Neutrophil (primary cell): ENCODE data around the gene IGFBP1.

Experiments
- H3K27ac ChIP-seq: fragments of 200-600 bp; sonication (generic); 2 replicates; pipeline ENCODE4 v1.5.1; 2016; ENCODE audit warnings: mild to moderate bottlenecking, moderate library complexity
- H3K27me3 ChIP-seq: fragments of 200-600 bp; sonication (generic); 2 replicates; pipeline ENCODE4 v1.6.0; 2016; ENCODE audit warnings: mild to moderate bottlenecking
- H3K36me3 ChIP-seq: fragments of 200-600 bp; sonication (generic); 2 replicates; pipeline ENCODE4 v1.5.1; 2017
- H3K4me1 ChIP-seq, 2 experiments: fragments of 200-600 bp in 1 of 2; sonication (generic) in 1 of 2; 1 replicate in 1 of 2; 2 replicates in 1 of 2; pipeline versions ENCODE4 v1.5.1 to v1.6.1; 2013 to 2016; ENCODE audit warnings: low read depth in 1 of 2, low read length in 1 of 2, mild to moderate bottlenecking in 1 of 2, moderate library complexity in 1 of 2; ENCODE audit not compliant: control insufficient read depth in 1 of 2, insufficient read depth in 1 of 2
- H3K4me3 ChIP-seq, 2 experiments: fragments of 200-600 bp in 1 of 2; sonication (generic) in 1 of 2; 1 replicate in 1 of 2; 2 replicates in 1 of 2; pipeline ENCODE4 v1.5.1; 2013 to 2016; ENCODE audit warnings: low read depth in 1 of 2, low read length in 1 of 2, mild to moderate bottlenecking in 1 of 2, moderate library complexity in 1 of 2
- H3K9me3 ChIP-seq: fragments of 200-600 bp; sonication (generic); 2 replicates; pipeline ENCODE4 v1.5.1; 2016
- CTCF ChIP-seq: fragments of 200-600 bp; sonication (generic); IDR thresholded peaks from 2 replicates; pipeline ENCODE4 v1.5.1; 2016; ENCODE audit warnings: antibody characterized with exemption

IGFBP1 gene

GRCh38 chr7:45924283-45924682, 36.0 kb downstream of the IGFBP1 start:
- no peak for TF ChIP-seq CTCF
- H3K27me3 ChIP-seq: peaks cover 70% of the 10 kb centered on the region

GRCh38 chr7:45927721-45928120, 39.4 kb downstream of the IGFBP1 start:
- Histone ChIP-seq H3K36me3 (no peaks in the 10 kb centered on the region), H3K27ac (no peak overlapping the region), H3K4me1 (no peaks in the 10 kb centered on the region), H3K4me3 (no peak overlapping the region), H3K27me3 (peaks cover 36% of the 10 kb centered on the region), H3K9me3 (no peaks in the 10 kb centered on the region)
- no peak for TF ChIP-seq CTCF

More at GRCh38 chr7:45924283-45924682, 36.0 kb downstream of the IGFBP1 start:
- Histone ChIP-seq H3K4me3 (no peak overlapping the region), H3K27ac (no peak overlapping the region), H3K9me3 (no peaks in the 10 kb centered on the region), H3K36me3 (no peaks in the 10 kb centered on the region), H3K4me1 (no peaks in the 10 kb centered on the region)

GRCh38 chr7:45930967-45931366, 42.7 kb downstream of the IGFBP1 start:
- TF ChIP-seq CTCF: no peak
- no peaks in the 10 kb centered on the region for H3K9me3 ChIP-seq
- no peak overlapping the region for H3K4me3 ChIP-seq
- H3K4me1 ChIP-seq: no peaks in the 10 kb centered on the region
- no peak overlapping the region for H3K27ac ChIP-seq
- H3K27me3 ChIP-seq: peaks cover 7% of the 10 kb centered on the region
- H3K36me3 ChIP-seq: no peaks in the 10 kb centered on the region

GRCh38 chr7:45937301-45937700, 49.0 kb downstream of the IGFBP1 start:
- H3K27ac ChIP-seq: no peak overlapping the region
- peaks cover 7% of the 10 kb centered on the region for H3K27me3 ChIP-seq
- peaks cover 3 to 5% of the 10 kb centered on the region in 2 experiments for H3K4me1 ChIP-seq
- H3K9me3 ChIP-seq: no peaks in the 10 kb centered on the region
- no peak overlapping the region for H3K4me3 ChIP-seq
- TF ChIP-seq CTCF: no peak
- no peaks in the 10 kb centered on the region for H3K36me3 ChIP-seq

GRCh38 chr7:45937862-45938261, 49.6 kb downstream of the IGFBP1 start:
- peaks cover 7% of the 10 kb centered on the region for H3K27me3 ChIP-seq
- no peaks in the 10 kb centered on the region for H3K9me3 ChIP-seq
- no peaks in the 10 kb centered on the region for H3K36me3 ChIP-seq
- peaks cover 3 to 5% of the 10 kb centered on the region in 2 experiments for H3K4me1 ChIP-seq
- no peak overlapping the region for H3K4me3 ChIP-seq
- TF ChIP-seq CTCF: no peak
- no peak overlapping the region for H3K27ac ChIP-seq
